ENCODE measurements around the gene SPACA6. TPM values are rescaled to one million over a fixed set of nuclear protein-coding genes. Genes with fewer than 3 reads are reported as not detected.

Gene SPACA6
- total RNA-seq, 6 experiments from 2014 or later, result 12.2 to 14.9 (median 13.3) TPM

DNA sequence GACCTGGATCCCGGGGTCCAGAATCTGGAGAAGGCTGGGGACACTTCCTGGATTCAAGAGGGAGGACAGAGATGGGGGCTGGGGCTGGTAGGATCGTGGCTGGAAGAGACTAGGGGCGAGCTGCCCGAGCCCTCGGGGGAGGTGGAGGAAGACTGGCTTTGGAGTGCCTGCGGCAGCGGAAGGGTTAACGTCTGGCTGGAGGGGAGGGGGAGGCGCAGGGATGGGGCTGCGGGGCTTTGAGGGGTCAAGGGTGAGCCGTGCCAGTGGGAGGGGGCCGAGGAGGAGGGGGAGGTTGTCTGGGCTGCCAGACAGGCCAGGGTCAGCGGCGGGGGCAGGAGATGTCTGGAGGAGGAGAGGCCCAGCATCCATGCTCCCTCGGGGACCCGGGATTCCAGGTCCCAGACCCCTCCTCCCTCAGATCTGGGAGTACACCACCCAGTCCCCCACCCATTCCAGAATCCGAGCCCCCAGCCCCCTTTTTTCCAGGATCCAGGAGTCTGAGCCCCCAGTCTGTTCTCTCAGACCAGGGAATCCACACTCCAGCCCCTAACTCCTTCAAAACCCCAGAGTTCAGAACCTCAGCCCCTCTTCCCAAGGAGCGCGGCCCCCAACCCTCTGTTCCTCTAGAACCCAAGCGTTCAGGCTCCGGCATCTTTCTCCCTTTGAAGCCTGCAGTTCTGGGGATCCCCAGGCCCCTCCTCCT lies 3.2 kb upstream of the SPACA6 start:
- H3K36me3 Mint-ChIP-seq (ENCODE audit: low read depth), result peaks cover 19% of the 10 kb centered on the region
- peaks cover 52% of the 10 kb centered on the region for H3K4me1 Mint-ChIP-seq (ENCODE audit: low read depth)
- DNase-seq, result no peak

DNA sequence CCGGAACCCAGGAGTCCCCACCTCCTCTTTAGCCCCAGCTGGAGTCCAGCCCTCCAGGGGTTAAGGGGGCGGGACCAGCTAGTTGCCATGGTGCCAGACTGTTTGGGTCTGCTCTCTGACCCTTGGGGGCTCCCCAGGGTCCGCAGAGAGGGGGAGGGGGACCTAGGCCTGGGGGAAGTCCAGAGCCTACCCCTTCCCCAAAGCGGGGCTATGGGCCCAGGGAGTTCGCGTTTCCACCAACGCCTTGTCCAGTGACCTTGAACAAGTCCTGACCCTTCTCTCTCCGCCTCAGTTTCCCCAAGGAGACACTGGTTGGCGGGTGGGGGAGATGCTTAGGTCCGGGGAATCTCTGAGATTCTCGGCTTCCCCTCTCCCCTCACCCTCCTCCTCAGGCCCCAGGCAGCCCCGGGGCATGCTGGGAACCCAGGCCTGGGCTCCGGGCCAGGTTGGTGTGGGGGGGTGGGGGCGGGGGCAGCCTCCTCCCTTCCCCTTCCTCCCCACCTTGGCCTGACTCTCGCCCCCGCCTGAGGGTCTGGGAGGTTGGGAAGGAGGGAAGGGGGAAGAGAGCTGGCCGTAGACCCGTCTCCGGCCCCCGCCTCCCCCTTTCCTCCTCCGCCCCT lies 2.6 kb upstream of the SPACA6 start:
- TF ChIP-seq, protein P1, sequence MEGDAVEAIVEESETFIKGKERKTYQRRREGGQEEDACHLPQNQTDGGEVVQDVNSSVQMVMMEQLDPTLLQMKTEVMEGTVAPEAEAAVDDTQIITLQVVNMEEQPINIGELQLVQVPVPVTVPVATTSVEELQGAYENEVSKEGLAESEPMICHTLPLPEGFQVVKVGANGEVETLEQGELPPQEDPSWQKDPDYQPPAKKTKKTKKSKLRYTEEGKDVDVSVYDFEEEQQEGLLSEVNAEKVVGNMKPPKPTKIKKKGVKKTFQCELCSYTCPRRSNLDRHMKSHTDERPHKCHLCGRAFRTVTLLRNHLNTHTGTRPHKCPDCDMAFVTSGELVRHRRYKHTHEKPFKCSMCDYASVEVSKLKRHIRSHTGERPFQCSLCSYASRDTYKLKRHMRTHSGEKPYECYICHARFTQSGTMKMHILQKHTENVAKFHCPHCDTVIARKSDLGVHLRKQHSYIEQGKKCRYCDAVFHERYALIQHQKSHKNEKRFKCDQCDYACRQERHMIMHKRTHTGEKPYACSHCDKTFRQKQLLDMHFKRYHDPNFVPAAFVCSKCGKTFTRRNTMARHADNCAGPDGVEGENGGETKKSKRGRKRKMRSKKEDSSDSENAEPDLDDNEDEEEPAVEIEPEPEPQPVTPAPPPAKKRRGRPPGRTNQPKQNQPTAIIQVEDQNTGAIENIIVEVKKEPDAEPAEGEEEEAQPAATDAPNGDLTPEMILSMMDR (IDR thresholded peaks at IDR 0.05), result no peak
- H3K9me3 Mint-ChIP-seq, result no peaks in the 10 kb centered on the region
- H3K27me3 Mint-ChIP-seq (ENCODE audit: insufficient read depth), result peaks cover 5% of the 10 kb centered on the region
- peaks cover 25% of the 10 kb centered on the region for H3K36me3 Mint-ChIP-seq (ENCODE audit: low read depth)
- peak overlapping the region; percentile 93 for H3K27ac Mint-ChIP-seq
- DNase-seq, result peak; percentile 55
- peak overlapping the region; percentile 96 for H3K4me3 Mint-ChIP-seq
- peaks cover 52% of the 10 kb centered on the region for H3K4me1 Mint-ChIP-seq (ENCODE audit: low read depth)

More for the DNA sequence above, 3.2 kb upstream of the SPACA6 start:
- Mint-ChIP-seq H3K27ac (peak overlapping the region; percentile 86), H3K9me3 (no peaks in the 10 kb centered on the region), H3K4me3 (peak overlapping the region; percentile 96), H3K27me3 (ENCODE audit: insufficient read depth) (peaks cover 5% of the 10 kb centered on the region)
- TF ChIP-seq, protein P1 (IDR thresholded peaks at IDR 0.05), result no peak

DNA sequence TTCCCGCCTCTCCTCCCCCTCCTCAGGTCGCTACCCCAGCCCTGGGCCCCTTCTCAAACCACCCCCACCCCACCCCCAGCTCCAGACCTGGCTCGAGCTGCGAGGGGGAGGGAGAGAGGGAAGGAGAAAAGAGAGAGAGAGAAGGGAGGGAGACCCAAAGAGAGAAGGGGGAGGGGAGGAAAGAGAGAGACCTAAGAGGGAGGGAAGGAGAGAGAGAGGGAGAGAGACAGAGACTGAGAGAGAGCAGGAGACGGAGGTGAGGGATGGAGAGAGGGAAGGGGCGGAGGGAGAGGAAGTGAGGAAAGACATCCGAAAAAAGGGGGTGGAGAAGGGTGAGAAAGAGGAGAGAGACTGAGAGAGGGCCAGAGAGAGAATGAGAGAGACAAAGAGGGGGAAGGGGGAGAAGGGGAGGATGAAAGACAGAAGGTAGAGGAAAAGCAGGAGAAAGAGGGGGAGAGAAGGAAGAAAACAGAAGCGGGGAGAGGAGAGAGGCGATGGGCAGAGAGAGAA lies 2.0 kb upstream of the SPACA6 start:
- peak overlapping the region; percentile 93 for H3K4me3 Mint-ChIP-seq

DNA sequence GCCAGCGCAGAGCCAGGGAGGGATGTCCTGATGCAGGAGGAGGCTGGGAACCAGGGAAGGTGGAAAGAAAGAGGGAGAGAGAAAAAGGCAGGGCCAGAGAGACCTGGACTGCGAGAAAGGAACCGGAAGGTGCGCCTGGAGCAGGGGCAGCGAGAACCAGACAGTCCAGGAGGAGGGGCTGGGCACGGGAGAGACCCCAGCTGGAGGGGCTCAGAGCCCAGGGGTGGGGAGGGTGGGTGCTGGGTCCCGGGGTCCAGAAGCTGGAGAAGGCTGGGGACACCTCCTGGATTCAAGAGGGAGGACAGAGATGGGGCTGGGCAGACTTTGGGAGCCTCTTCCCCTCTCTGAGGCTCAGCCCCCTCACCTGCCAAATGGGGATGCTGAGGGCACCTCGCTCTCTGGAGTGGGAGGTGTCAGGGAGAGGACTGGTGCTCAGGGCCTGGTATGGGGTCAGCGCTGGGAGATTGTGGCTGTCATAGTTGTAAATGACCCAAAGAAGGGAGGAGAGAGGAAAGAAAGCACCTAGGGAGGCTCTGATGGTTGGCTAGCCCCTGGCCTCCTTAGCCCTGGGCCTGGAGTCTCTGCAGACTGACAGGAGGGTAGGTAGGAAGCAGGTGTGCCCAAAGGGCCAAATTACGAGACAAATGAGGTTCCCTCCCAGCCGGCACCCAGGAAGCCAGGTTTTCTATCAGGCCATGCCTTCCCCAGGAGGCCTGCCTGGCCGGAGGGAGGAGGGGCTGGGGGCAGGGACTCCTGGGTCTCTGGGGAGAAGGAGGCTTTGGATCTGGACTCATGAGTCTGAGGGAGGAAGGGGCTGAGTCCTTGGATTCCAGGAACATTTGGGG lies 1.3 kb upstream of the SPACA6 start:
- Mint-ChIP-seq H3K4me1 (ENCODE audit: low read depth) (peaks cover 39% of the 10 kb centered on the region), H3K27ac (peak overlapping the region; percentile 93), H3K9me3 (no peaks in the 10 kb centered on the region), H3K4me3 (peak overlapping the region; percentile 93), H3K36me3 (ENCODE audit: low read depth) (peaks cover 38% of the 10 kb centered on the region), H3K27me3 (ENCODE audit: insufficient read depth) (peaks cover 5% of the 10 kb centered on the region)
- no peak for DNase-seq
- TF ChIP-seq, protein P1 (IDR thresholded peaks at IDR 0.05), result no peak

More for the DNA sequence above, 2.0 kb upstream of the SPACA6 start:
- H3K27ac Mint-ChIP-seq, result peak overlapping the region; percentile 93
- H3K4me1 Mint-ChIP-seq (ENCODE audit: low read depth), result peaks cover 46% of the 10 kb centered on the region
- peak; percentile 41 for DNase-seq
- TF ChIP-seq, protein P1 (IDR thresholded peaks at IDR 0.05), result no peak
- H3K9me3 Mint-ChIP-seq, result no peaks in the 10 kb centered on the region
- peaks cover 31% of the 10 kb centered on the region for H3K36me3 Mint-ChIP-seq (ENCODE audit: low read depth)
- H3K27me3 Mint-ChIP-seq (ENCODE audit: insufficient read depth), result peaks cover 5% of the 10 kb centered on the region

DNA sequence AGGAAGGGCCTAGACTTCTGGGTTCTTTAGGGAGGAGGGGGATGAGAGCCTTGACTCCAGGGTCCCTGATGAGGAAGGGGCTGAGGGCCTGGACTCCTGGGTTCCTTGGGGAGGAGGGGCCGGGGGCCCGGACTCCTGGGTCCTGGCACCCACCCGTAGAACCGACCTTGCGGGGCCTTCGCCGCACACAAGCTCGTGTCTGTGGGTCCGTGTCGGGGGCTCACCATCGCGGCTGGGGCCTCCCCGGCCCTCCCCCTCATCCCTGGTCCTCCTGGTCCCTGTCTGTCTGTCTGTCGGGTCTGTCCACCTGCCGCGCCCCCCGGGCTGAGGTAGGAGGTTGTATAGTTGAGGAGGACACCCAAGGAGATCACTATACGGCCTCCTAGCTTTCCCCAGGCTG lies 662 bp upstream of the SPACA6 start:
- peaks cover 44% of the 10 kb centered on the region for H3K36me3 Mint-ChIP-seq (ENCODE audit: low read depth)
- no peaks in the 10 kb centered on the region for H3K9me3 Mint-ChIP-seq
- no peak overlapping the region for H3K27ac Mint-ChIP-seq
- TF ChIP-seq, protein P1 (IDR thresholded peaks at IDR 0.05), result no peak
- peaks cover 5% of the 10 kb centered on the region for H3K27me3 Mint-ChIP-seq (ENCODE audit: insufficient read depth)
- H3K4me1 Mint-ChIP-seq (ENCODE audit: low read depth), result peaks cover 39% of the 10 kb centered on the region
- peak overlapping the region; percentile 93; the same call in 1 of the 2 replicates for H3K4me3 Mint-ChIP-seq
- DNase-seq, result no peak
